GM12865 (cell line): ENCODE measurements around the gene PLIN4.

Experiments
- DNase-seq: peaks from one replicate; pipeline ENCODE4 v3.0.0; 2010; ENCODE audit warnings: low read depth
- H3K4me3 ChIP-seq: 2 replicates; pipeline ENCODE4 v1.5.1; 2011; ENCODE audit warnings: mild to moderate bottlenecking, low read depth, low read length, control low read depth
- TF ChIP-seq, protein P1 (sequence below): IDR thresholded peaks from 2 replicates; pipeline ENCODE4 v1.5.1; 2011; ENCODE audit warnings: low read length, control low read depth, low read depth, inconsistent platforms; ENCODE audit not compliant: insufficient read depth; ENCODE audit errors: missing control alignments

The PLIN4 gene

DNA sequence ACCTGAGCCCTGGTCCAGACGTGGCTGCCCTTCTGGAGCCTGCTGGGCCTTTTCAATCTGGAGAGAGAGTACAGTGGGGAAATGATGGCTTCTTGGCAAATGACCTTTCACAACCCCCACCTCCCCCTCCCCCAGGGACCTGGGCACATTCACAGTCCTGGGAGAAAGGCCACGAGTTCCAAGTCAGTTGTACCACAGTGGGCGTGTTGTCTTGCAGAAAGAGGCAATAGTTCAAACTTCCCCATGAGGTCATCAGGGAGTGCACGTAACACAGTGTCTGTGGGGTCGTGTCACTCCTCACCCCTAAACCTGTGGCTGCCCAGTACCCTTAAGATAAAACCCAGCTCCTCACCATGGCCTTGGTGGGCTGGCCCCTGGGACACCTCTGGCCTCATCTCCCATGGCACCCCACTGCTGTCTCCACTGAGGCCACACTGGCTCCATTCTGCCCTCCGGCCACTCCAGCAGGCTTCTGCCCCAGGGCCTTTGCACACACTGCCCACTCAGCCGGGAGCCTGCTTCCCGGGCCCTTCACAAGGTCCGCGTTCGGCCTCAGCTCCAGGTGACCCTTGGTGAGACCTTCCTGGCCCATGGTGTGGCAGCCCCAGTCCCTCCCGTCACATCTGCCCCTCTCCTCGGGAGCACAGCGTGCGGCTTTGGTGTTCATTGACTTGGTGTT lies 13.3 kb downstream of the PLIN4 start:
- H3K4me3 ChIP-seq: no peak overlapping the region
- no peak for DNase-seq
- TF ChIP-seq, protein P1, sequence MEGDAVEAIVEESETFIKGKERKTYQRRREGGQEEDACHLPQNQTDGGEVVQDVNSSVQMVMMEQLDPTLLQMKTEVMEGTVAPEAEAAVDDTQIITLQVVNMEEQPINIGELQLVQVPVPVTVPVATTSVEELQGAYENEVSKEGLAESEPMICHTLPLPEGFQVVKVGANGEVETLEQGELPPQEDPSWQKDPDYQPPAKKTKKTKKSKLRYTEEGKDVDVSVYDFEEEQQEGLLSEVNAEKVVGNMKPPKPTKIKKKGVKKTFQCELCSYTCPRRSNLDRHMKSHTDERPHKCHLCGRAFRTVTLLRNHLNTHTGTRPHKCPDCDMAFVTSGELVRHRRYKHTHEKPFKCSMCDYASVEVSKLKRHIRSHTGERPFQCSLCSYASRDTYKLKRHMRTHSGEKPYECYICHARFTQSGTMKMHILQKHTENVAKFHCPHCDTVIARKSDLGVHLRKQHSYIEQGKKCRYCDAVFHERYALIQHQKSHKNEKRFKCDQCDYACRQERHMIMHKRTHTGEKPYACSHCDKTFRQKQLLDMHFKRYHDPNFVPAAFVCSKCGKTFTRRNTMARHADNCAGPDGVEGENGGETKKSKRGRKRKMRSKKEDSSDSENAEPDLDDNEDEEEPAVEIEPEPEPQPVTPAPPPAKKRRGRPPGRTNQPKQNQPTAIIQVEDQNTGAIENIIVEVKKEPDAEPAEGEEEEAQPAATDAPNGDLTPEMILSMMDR: no peak

DNA sequence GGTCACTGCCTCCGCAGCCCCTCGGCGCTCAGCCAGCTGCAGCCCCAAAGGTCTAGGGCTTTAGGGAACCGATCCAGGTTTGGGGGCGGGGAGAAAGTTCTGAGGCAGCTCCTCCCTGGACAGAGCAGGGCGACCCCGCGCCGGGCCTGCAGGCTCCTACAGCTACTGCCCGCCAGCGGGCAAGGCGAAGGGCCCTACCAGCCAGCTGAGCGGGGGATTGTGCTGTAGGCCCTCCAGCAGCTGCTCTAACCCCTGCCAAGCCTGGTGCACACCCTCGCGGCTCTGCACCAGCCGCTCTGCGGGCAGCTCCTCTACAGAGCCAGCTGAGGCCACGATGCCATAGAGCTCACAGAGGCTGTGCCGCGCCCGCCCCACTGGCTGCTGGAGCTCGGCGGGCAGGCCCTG lies 14.0 kb downstream of the PLIN4 start:
- H3K4me3 ChIP-seq: no peak overlapping the region
- TF ChIP-seq, protein P1: no peak
- no peak for DNase-seq

DNA sequence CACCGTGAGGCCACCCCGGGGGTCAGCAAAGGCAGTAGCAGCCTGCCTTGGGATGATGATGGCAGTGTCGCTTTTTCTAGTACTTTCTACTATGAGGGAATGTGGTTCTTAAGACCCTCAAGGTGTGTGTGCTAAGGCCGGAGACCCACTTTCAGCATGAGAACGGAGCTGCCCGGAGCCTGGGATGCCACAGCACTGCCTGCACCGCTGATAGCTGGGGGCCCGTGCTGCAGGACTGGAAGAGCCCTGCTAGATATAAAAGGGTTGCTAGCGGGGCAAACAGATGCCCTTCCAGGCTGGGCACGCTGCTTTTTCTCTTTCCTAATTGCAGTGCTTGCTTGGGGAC lies 14.5 kb downstream of the PLIN4 start:
- TF ChIP-seq, protein P1: no peak
- H3K4me3 ChIP-seq: no peak overlapping the region
- no peak for DNase-seq

DNA sequence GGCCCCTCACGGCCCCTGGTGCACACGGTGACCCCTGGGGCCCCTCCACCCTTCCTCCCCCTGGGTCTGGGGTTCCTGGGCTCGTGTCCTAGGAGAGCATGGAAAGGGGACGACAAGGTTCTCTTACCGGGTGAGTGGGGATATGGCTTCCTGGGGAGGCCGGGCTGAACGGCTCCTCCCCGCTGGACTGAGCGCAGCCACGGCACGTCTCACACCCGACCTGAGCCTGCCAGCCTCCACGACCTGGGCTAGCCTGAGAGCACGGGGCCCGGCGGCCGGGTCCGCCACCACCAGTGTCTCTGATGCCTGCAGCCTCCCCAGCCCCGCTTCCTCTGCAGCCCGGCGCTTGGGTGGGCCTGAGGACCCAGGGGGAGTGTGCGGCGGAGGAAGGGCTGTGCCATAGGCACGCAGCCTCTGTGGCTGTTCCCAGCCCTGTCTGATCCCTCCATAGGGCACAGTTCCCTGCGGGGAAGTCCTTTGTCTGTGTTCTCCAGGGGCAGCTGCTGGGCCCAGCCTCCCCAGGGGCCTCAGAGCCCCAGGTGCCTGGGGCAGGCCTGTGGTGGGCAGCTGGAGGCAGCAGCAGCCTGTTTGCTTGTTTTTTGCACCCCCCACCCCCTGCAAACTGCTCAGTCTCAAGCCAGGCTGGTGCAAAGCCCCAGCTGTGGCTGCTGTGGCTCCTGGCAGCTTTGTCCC lies 15.0 kb downstream of the PLIN4 start:
- no peak for DNase-seq
- TF ChIP-seq, protein P1: no peak
- no peak overlapping the region for H3K4me3 ChIP-seq

DNA sequence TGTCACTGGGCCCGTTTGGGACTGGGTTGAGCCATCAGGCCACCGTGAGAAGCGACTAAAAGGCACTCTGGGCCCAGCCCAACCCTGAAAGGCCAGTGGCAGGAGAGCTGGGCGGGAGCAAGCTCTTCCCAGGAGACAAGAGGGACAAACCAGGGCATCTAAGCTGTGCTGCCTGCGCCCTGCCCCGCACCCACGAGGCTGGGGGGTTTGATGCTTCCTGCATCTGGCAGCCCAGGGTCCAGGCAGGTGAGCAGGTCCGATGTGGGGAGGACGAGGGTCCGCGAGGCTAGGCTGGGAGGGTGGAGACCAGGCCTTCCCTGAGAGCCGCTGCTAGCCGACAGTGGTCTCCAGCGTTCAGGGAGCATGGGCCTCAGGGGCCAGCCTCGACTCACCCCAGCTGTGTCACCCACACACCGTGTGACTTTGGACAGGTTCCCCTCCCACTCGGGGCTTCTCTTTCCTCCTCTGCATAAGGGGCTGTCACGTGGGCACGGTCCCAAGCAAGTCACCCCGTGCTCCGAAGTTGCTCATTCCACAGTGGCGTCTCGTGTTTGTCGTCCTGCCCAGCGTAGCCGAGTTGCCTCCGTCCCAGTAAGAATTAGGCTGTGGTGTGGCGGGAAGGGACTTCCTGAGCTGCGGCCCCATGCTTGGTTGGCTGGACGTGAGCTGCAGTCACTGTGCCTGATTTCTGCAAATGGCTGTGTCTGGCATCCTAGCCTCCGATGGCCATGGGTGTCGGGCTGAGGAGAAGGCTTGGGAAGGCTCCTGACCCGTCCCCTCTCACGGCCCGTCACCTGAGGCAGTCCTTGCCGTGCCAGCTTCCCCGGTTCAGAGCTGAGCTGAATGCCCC lies 15.8 kb downstream of the PLIN4 start:
- no peak for DNase-seq
- TF ChIP-seq, protein P1: no peak
- no peak overlapping the region for H3K4me3 ChIP-seq

DNA sequence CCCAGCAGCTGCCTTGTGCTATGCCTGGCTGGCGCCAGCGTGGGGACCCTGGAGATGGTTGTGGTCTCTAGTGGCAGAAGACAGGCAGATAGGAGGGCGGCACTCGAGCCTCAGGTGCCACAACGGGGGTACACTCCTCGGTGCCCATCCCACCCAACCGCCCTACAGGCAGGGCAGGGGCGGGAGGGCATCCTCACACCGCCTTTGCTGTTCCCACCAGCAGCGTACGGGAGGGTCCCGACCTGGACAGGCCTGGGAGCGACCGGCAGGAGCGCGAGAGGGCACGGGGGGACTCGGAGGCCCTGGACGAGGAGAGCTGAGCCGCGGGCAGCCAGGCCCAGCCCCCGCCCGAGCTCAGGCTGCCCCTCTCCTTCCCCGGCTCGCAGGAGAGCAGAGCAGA lies 16.6 kb downstream of the PLIN4 start:
- H3K4me3 ChIP-seq: no peak overlapping the region
- TF ChIP-seq, protein P1: no peak
- DNase-seq: no peak
